WERI-Rb-1 (cell line): Measurements from ENCODE around the gene HOXD4.
A peak's percentile ranks its signal among the peaks of the same experiment; 100 is the strongest.

Experiments
- DNase-seq: peaks from one replicate; pipeline ENCODE4 v3.0.0-alpha.2; 2020
- H3K27ac ChIP-seq: fragments of 250-450 bp; sonication (Bioruptor Pico); 2 replicates; pipeline ENCODE4 v1.5.1; 2020; ENCODE audit warnings: mild to moderate bottlenecking, moderate library complexity
- H3K27me3 ChIP-seq: fragments of 250-450 bp; sonication (Bioruptor Pico); 2 replicates; pipeline ENCODE4 v1.5.1; 2021; ENCODE audit warnings: mild to moderate bottlenecking, low read depth, moderate library complexity; ENCODE audit not compliant: insufficient read depth, severe bottlenecking
- H3K36me3 ChIP-seq: fragments of 250-450 bp; sonication (Bioruptor Pico); 2 replicates; pipeline ENCODE4 v1.5.1; 2020; ENCODE audit warnings: mild to moderate bottlenecking, moderate library complexity
- H3K4me3 ChIP-seq: 2 replicates; pipeline ENCODE4 v1.5.1; 2011; ENCODE audit warnings: low read depth, mild to moderate bottlenecking, control low read depth, low read length
- H3K9me3 ChIP-seq: fragments of 250-450 bp; sonication (Bioruptor Pico); 2 replicates; pipeline ENCODE4 v1.5.1; 2021; ENCODE audit warnings: mild to moderate bottlenecking, moderate library complexity; ENCODE audit not compliant: severe bottlenecking
- CTCF ChIP-seq: IDR thresholded peaks from 2 replicates; pipeline ENCODE4 v1.5.1; 2011; ENCODE audit warnings: low read depth, mild to moderate bottlenecking, control low read depth, inconsistent platforms, low read length

Gene HOXD4

GRCh38 chr2:176124110-176124946 lies 27.0 kb upstream of the HOXD4 start:
- Histone ChIP-seq H3K9me3 (peaks cover 9% of the 10 kb centered on the region), H3K36me3 (no peaks in the 10 kb centered on the region), H3K27ac (no peak overlapping the region), H3K27me3 (peaks cover 99% of the 10 kb centered on the region), H3K4me3 (no peak overlapping the region)
- DNase-seq: no peak
- TF ChIP-seq CTCF: no peak

DNA sequence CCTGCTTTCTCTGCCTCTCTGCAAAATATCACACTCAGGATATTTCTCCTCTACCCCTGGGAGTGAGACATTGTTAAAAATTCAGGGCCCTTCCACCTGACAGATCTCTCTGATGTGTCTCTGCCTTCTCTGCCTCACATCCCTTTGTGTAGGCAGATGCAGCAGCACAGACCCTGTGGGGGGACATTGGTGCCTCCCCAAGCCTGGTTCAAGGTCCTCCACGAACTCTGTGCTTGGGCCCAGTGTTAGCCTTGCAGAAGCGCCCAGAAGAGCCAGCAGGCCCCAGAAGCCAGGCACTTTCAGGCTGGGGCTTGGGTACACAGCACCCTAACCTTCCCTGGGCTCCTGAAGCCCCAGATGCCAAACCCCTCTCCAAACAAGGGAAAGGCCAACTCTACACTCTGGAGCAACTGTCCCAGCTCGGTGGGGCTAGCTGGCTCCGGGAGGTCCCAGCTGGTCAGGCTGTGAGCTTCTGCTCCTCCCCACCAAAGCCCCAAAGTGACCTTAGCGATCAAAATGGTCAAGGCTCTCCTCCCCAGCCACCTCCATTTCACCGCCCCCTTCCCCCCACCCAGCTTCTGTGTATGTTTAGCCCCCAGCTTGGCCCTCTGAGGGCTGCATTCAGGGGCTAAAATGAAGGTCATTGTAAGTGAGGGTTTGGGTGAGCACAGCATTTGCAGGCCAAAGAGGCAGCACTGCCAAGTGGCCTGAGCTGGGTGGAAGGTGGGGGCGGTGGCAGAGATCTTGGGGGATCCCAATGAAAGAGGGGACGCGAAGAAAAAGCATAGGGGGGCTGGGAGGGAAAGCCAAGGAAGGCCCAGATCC lies 26.2 kb upstream of the HOXD4 start:
- TF ChIP-seq CTCF: no peak
- DNase-seq: no peak
- no peaks in the 10 kb centered on the region for H3K36me3 ChIP-seq
- H3K9me3 ChIP-seq: peaks cover 12% of the 10 kb centered on the region
- H3K4me3 ChIP-seq: no peak overlapping the region
- peaks cover 94% of the 10 kb centered on the region for H3K27me3 ChIP-seq
- H3K27ac ChIP-seq: no peak overlapping the region

DNA sequence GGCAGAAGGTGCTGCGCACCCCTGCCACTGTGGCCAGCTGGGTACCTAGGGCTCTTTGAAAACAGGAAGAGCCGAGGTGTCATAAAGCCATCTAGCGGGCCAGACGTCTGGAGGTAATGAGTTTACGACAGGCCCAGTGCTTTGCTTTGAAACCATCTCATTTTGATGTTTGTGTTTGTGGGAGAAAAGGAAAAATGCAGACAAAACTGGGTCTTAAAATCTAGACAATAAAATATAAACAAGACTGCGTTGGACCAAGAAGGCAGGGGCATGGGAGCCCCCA lies 25.6 kb upstream of the HOXD4 start:
- no peak overlapping the region for H3K27ac ChIP-seq
- H3K36me3 ChIP-seq: no peaks in the 10 kb centered on the region
- TF ChIP-seq CTCF: no peak
- no peak for DNase-seq
- H3K4me3 ChIP-seq: no peak overlapping the region
- peaks cover 17% of the 10 kb centered on the region for H3K9me3 ChIP-seq
- H3K27me3 ChIP-seq: peaks cover 94% of the 10 kb centered on the region

DNA sequence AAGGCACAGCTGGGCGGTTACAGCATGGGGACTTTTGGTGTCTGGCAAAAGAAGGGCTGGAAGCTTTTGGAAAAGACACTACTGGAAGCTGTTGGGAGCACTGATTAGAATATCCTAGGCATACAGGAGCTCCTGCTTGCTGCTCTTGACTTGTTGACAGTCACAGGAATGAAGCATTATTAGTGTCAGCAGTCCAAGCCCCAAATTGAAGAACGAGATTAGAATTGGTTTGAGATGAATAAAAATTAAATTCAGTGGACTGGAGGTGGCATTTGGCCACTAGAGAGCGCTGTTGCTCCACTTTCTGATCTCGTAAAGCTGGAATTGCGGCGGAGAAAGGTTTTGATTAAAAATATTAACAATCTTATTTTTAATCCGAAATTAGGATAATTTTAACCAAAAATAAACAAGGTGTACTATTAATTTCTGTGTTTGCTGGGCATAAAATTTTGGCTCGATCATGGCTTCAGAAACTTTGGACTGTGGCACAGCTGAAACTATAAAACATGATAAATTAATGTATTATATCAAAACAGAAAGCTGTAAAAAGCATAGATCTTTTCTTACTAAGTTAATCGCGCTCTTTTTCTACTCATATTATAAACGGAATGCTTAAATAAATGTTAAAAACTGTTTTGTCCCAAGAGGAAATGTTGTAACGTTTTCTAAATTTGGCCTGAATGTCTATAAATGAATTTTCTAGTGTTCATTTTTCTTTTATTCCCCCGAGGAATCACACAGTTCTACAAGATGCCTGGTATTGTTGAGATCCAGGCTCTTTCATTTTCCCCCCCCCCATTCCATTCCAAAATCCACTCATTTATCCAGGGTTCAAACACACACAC lies 24.2 kb upstream of the HOXD4 start:
- no peak overlapping the region for H3K4me3 ChIP-seq
- no peaks in the 10 kb centered on the region for H3K36me3 ChIP-seq
- peaks cover 94% of the 10 kb centered on the region for H3K27me3 ChIP-seq
- DNase-seq: no peak
- TF ChIP-seq CTCF: peak; percentile 62
- H3K27ac ChIP-seq: no peak overlapping the region
- peaks cover 9% of the 10 kb centered on the region for H3K9me3 ChIP-seq

- DNase-seq: no peak
- peaks cover 94% of the 10 kb centered on the region for H3K27me3 ChIP-seq
- no peak overlapping the region for H3K4me3 ChIP-seq
- H3K27ac ChIP-seq: no peak overlapping the region
- no peak for TF ChIP-seq CTCF
- no peaks in the 10 kb centered on the region for H3K36me3 ChIP-seq
- peaks cover 9% of the 10 kb centered on the region for H3K9me3 ChIP-seq
These were observed 23.6 kb upstream of the HOXD4 start for GRCh38 chr2:176127774-176128072.
